ENCODE measurements around the gene ACTL8.

- TF ChIP-seq CTCF (IDR thresholded peaks at IDR 0.05 in 4 of 5, conservative IDR thresholded peaks at IDR 0.05 in 1 of 5): no peak
- no peak for TF ChIP-seq POLR2A (IDR thresholded peaks at IDR 0.05)
These were observed 22.7 kb downstream of the ACTL8 start for GRCh38 chr1:17777818-17778217.
